GM19238 (cell line): ENCODE data around the gene GOLGA6L10.
"Not testable (repeated sequence)": the region's sequence is repeated elsewhere in the genome, so short reads cannot be mapped to it uniquely, and the experiment has no call there.

ENCODE experiments used
- DNase-seq: peaks from one replicate; pipeline ENCODE4 v3.0.0; 2011; ENCODE audit warnings: low spot score; ENCODE audit not compliant: insufficient read length

The GOLGA6L10 gene

GRCh38 chr15:82342632-82343374, 6.5 kb downstream of the GOLGA6L10 start:
- DNase-seq, result not testable (repeated sequence)

- DNase-seq, result not testable (repeated sequence)
Measured at GRCh38 chr15:82338573-82338972, 10.7 kb downstream of the GOLGA6L10 start.

- DNase-seq, result not testable (repeated sequence)
Measured at GRCh38 chr15:82338053-82338452, 11.2 kb downstream of the GOLGA6L10 start.

GRCh38 chr15:82337051-82337450, 12.2 kb downstream of the GOLGA6L10 start:
- DNase-seq, result not testable (repeated sequence)

GRCh38 chr15:82336180-82336647, 13.1 kb downstream of the GOLGA6L10 start:
- not testable (repeated sequence) for DNase-seq

GRCh38 chr15:82335006-82335405, 14.3 kb downstream of the GOLGA6L10 start:
- not testable (repeated sequence) for DNase-seq

GRCh38 chr15:82334554-82334932, 14.7 kb downstream of the GOLGA6L10 start:
- not testable (repeated sequence) for DNase-seq

- not testable (repeated sequence) for DNase-seq
Measured at GRCh38 chr15:82333603-82334553, 15.4 kb downstream of the GOLGA6L10 start.

GRCh38 chr15:82332711-82333602, 16.3 kb downstream of the GOLGA6L10 start:
- DNase-seq, result not testable (repeated sequence)

- DNase-seq, result not testable (repeated sequence)
Measured at GRCh38 chr15:82331576-82332304, 17.5 kb downstream of the GOLGA6L10 start.

- DNase-seq, result not testable (repeated sequence)
Measured at GRCh38 chr15:82330921-82331320, 18.4 kb downstream of the GOLGA6L10 start.

- DNase-seq, result not testable (repeated sequence)
Measured at GRCh38 chr15:82329039-82329438, 20.2 kb downstream of the GOLGA6L10 start.

GRCh38 chr15:82327372-82327771, 21.9 kb downstream of the GOLGA6L10 start:
- not testable (repeated sequence) for DNase-seq

GRCh38 chr15:82326896-82327295, 22.4 kb downstream of the GOLGA6L10 start:
- not testable (repeated sequence) for DNase-seq

- DNase-seq, result not testable (repeated sequence)
Measured at GRCh38 chr15:82325646-82326045, 23.6 kb downstream of the GOLGA6L10 start.

- not testable (repeated sequence) for DNase-seq
Measured at GRCh38 chr15:82324831-82325230, 24.4 kb downstream of the GOLGA6L10 start.

GRCh38 chr15:82322488-82322887, 26.8 kb downstream of the GOLGA6L10 start:
- DNase-seq, result not testable (repeated sequence)

GRCh38 chr15:82320861-82321260, 28.4 kb downstream of the GOLGA6L10 start:
- not testable (repeated sequence) for DNase-seq

- not testable (repeated sequence) for DNase-seq
Measured at GRCh38 chr15:82319522-82320278, 29.6 kb downstream of the GOLGA6L10 start.
